Naive thymus-derived CD8-positive, alpha-beta T cell (primary cell): ENCODE results near the gene RALBP1. TPM values are rescaled to one million over a fixed set of nuclear protein-coding genes. Genes with fewer than 3 reads are reported as not detected.
A peak's percentile ranks its signal among the peaks of the same experiment; 100 is the strongest.

ENCODE experiments used
- ATAC-seq, 2 donors: fragments of 150-1000 bp; cut with Tn5 transposase in 1 of 2; sonication (Bioruptor Pico), chemical (Tn5 transposase) in 1 of 2; 1 replicate in 1 of 2; 2 replicates in 1 of 2; pipeline ENCODE4 v1.10.0; 2021; ENCODE audit warnings: mild to moderate bottlenecking in 2 of 2, moderate library complexity in 2 of 2
- POLR2A ChIA-PET: fragments of 350-600 bp; sonication (Branson Sonifier 250); formaldehyde crosslinking; loops from one replicate; lab custom pipeline; 2021; ENCODE audit warnings: antibody characterized with exemption; lab: Charles Lee
- DNase-seq, 10 donors: peaks; one replicate each; pipeline versions ENCODE4 v3.0.0 to v3.0.0-alpha.2; 2020 to 2022
- H3K27ac Mint-ChIP-seq, 10 donors: one replicate each; pipeline ENCODE4 v1.8.0; 2020 to 2022; ENCODE audit warnings: mild to moderate bottlenecking in 10 of 10, mixed read lengths in 10 of 10, moderate library complexity in 4 of 10, inconsistent platforms in 1 of 10
- H3K27me3 Mint-ChIP-seq, 5 donors: one replicate each; pipeline ENCODE4 v1.8.0; 2021 to 2022; ENCODE audit warnings: mixed read lengths in 5 of 5
- H3K36me3 Mint-ChIP-seq, 3 donors: one replicate each; pipeline ENCODE4 v1.8.0; 2020 to 2022; ENCODE audit warnings: mixed read lengths in 3 of 3, mild to moderate bottlenecking in 2 of 3, inconsistent platforms in 1 of 3
- H3K4me1 Mint-ChIP-seq, 4 donors: one replicate each; pipeline ENCODE4 v1.8.0; 2021 to 2022; ENCODE audit warnings: mixed read lengths in 4 of 4
- H3K4me3 Mint-ChIP-seq, 10 donors: one replicate each; pipeline ENCODE4 v1.8.0; 2020 to 2022; ENCODE audit warnings: mild to moderate bottlenecking in 10 of 10, mixed read lengths in 10 of 10, moderate library complexity in 6 of 10, inconsistent platforms in 1 of 10
- H3K9me3 Mint-ChIP-seq, 9 donors: one replicate each; pipeline ENCODE4 v1.8.0; 2020 to 2022; ENCODE audit warnings: mixed read lengths in 9 of 9, mild to moderate bottlenecking in 3 of 9, inconsistent platforms in 1 of 9, moderate library complexity in 1 of 9
- polyA plus RNA-seq, 3 donors: library from polyadenylated mRNA; unstranded; fragments of 300-500 nt; fragmentation: Illumina TruSeq; gene quantifications; one replicate each; pipeline ENCODE4 v1.2.3, GENCODE V29; 2021
- total RNA-seq, 8 experiments: library from RNA in 2 of 8; stranded (reverse) in 2 of 8; gene quantifications; one replicate each; pipeline ENCODE4 v1.2.3 and lab custom pipeline; 2021 to 2026

RALBP1 gene
- total and polyA plus RNA-seq, 5 experiments from 2014 or later, result 43.7 to 53.8 (median 46.7) TPM

GRCh38 chr18:9517869-9518268 lies 42.6 kb downstream of the RALBP1 start:
- Mint-ChIP-seq H3K27ac (no peak overlapping the region), H3K27me3 (no peaks in the 10 kb centered on the region), H3K4me1 (peaks cover 0 to 13% (median 6%) of the 10 kb centered on the region in 4 donors), H3K9me3 (no peaks in the 10 kb centered on the region), H3K4me3 (no peak overlapping the region), H3K36me3 (peaks cover 0 to 64% (median 19%) of the 10 kb centered on the region in 3 donors)
- POLR2A ChIA-PET, result no interaction called here
- ATAC-seq (no peak), DNase-seq (no peak)

- Mint-ChIP-seq H3K9me3 (no peaks in the 10 kb centered on the region), H3K27me3 (no peaks in the 10 kb centered on the region), H3K27ac (no peak overlapping the region), H3K4me1 (peaks cover 0 to 15% (median 6%) of the 10 kb centered on the region in 4 donors), H3K4me3 (no peak overlapping the region), H3K36me3 (peaks cover 0 to 64% (median 26%) of the 10 kb centered on the region in 3 donors)
- DNase-seq (no peak), ATAC-seq (no peak)
- POLR2A ChIA-PET, result no interaction called here
Observed at GRCh38 chr18:9519399-9519798, 44.1 kb downstream of the RALBP1 start.

- POLR2A ChIA-PET, result no interaction called here
- Mint-ChIP-seq H3K27ac (no peak overlapping the region), H3K4me3 (no peak overlapping the region), H3K27me3 (no peaks in the 10 kb centered on the region), H3K9me3 (no peaks in the 10 kb centered on the region), H3K4me1 (peaks cover 0 to 11% (median 5%) of the 10 kb centered on the region in 4 donors), H3K36me3 (peaks cover 0 to 71% (median 36%) of the 10 kb centered on the region in 3 donors)
- no peak for ATAC-seq
- DNase-seq, result no peak
Observed at GRCh38 chr18:9520666-9521065, 45.4 kb downstream of the RALBP1 start.

- POLR2A ChIA-PET, result no interaction called here
- peak overlapping the region in 1 of 10 donors; percentile 37 for H3K27ac Mint-ChIP-seq
- no peaks in the 10 kb centered on the region for H3K27me3 Mint-ChIP-seq
- H3K9me3 Mint-ChIP-seq, result no peaks in the 10 kb centered on the region
- peaks cover 0 to 76% (median 36%) of the 10 kb centered on the region in 3 donors for H3K36me3 Mint-ChIP-seq
- no peak overlapping the region for H3K4me3 Mint-ChIP-seq
- ATAC-seq (no peak), DNase-seq (no peak)
- H3K4me1 Mint-ChIP-seq, result peaks cover 0 to 9% (median 4%) of the 10 kb centered on the region in 4 donors
Observed at GRCh38 chr18:9521770-9522169, 46.5 kb downstream of the RALBP1 start.

- H3K4me1 Mint-ChIP-seq, result peaks cover 0 to 9% (median 4%) of the 10 kb centered on the region in 4 donors
- no peaks in the 10 kb centered on the region for H3K27me3 Mint-ChIP-seq
- no peak for ATAC-seq
- no peak overlapping the region for H3K27ac Mint-ChIP-seq
- POLR2A ChIA-PET, result no interaction called here
- DNase-seq, result no peak
- peaks cover 8 to 76% (median 41%) of the 10 kb centered on the region in 3 donors for H3K36me3 Mint-ChIP-seq
- peaks cover 0 to 8% (median 0%) of the 10 kb centered on the region in 9 donors for H3K9me3 Mint-ChIP-seq
- no peak overlapping the region for H3K4me3 Mint-ChIP-seq
Observed at GRCh38 chr18:9522952-9523351, 47.6 kb downstream of the RALBP1 start.

GRCh38 chr18:9526458-9526857 lies 51.1 kb downstream of the RALBP1 start:
- Mint-ChIP-seq H3K27me3 (no peaks in the 10 kb centered on the region), H3K4me1 (peaks cover 0 to 9% (median 2%) of the 10 kb centered on the region in 4 donors), H3K4me3 (no peak overlapping the region), H3K36me3 (peaks cover 8 to 90% (median 52%) of the 10 kb centered on the region in 3 donors), H3K9me3 (peaks cover 0 to 8% (median 0%) of the 10 kb centered on the region in 9 donors), H3K27ac (no peak overlapping the region)
- ATAC-seq, result no peak
- POLR2A ChIA-PET, result no interaction called here
- no peak for DNase-seq

GRCh38 chr18:9530226-9531009 lies 55.1 kb downstream of the RALBP1 start:
- Mint-ChIP-seq H3K27ac (peak overlapping the region in 1 of 10 donors; percentile 7), H3K36me3 (peaks cover 8 to 91% (median 37%) of the 10 kb centered on the region in 3 donors), H3K27me3 (no peaks in the 10 kb centered on the region), H3K4me1 (no peaks in the 10 kb centered on the region), H3K9me3 (peaks cover 0 to 8% (median 0%) of the 10 kb centered on the region in 9 donors), H3K4me3 (no peak overlapping the region)
- ATAC-seq, result no peak
- POLR2A ChIA-PET, result no interaction called here
- no peak for DNase-seq

GRCh38 chr18:9531791-9532410 lies 56.6 kb downstream of the RALBP1 start:
- H3K4me3 Mint-ChIP-seq, result no peak overlapping the region
- POLR2A ChIA-PET, result no interaction called here
- H3K4me1 Mint-ChIP-seq, result no peaks in the 10 kb centered on the region
- peak overlapping the region in 1 of 10 donors; percentile 37 for H3K27ac Mint-ChIP-seq
- peaks cover 0 to 8% (median 0%) of the 10 kb centered on the region in 9 donors for H3K9me3 Mint-ChIP-seq
- ATAC-seq, result no peak
- no peaks in the 10 kb centered on the region for H3K27me3 Mint-ChIP-seq
- peaks cover 13 to 92% (median 39%) of the 10 kb centered on the region in 3 donors for H3K36me3 Mint-ChIP-seq
- no peak for DNase-seq

GRCh38 chr18:9534844-9535243 lies 59.5 kb downstream of the RALBP1 start:
- Mint-ChIP-seq H3K4me3 (no peak overlapping the region), H3K27me3 (no peaks in the 10 kb centered on the region), H3K36me3 (peaks cover 5 to 89% (median 30%) of the 10 kb centered on the region in 3 donors), H3K27ac (no peak overlapping the region), H3K4me1 (no peaks in the 10 kb centered on the region), H3K9me3 (no peaks in the 10 kb centered on the region)
- POLR2A ChIA-PET, result no interaction called here
- no peak for ATAC-seq
- no peak for DNase-seq

GRCh38 chr18:9535430-9535991 lies 60.2 kb downstream of the RALBP1 start:
- ATAC-seq, result no peak
- DNase-seq, result no peak
- H3K27me3 Mint-ChIP-seq, result no peaks in the 10 kb centered on the region
- no peak overlapping the region for H3K27ac Mint-ChIP-seq
- no peaks in the 10 kb centered on the region for H3K4me1 Mint-ChIP-seq
- no peak overlapping the region for H3K4me3 Mint-ChIP-seq
- POLR2A ChIA-PET, result no interaction called here
- no peaks in the 10 kb centered on the region for H3K9me3 Mint-ChIP-seq
- peaks cover 10 to 84% (median 32%) of the 10 kb centered on the region in 3 donors for H3K36me3 Mint-ChIP-seq

- Mint-ChIP-seq H3K4me1 (no peaks in the 10 kb centered on the region), H3K36me3 (peaks cover 10 to 74% (median 30%) of the 10 kb centered on the region in 3 donors)
Observed at GRCh38 chr18:9536354-9537152, 61.2 kb downstream of the RALBP1 start.

GRCh38 chr18:9537677-9538076 lies 62.4 kb downstream of the RALBP1 start:
- POLR2A ChIA-PET, result no interaction called here
- ATAC-seq (no peak), DNase-seq (no peak)
- H3K27ac Mint-ChIP-seq, result no peak overlapping the region
- peaks cover 10 to 66% (median 31%) of the 10 kb centered on the region in 3 donors for H3K36me3 Mint-ChIP-seq
- no peak overlapping the region for H3K4me3 Mint-ChIP-seq
- no peaks in the 10 kb centered on the region for H3K9me3 Mint-ChIP-seq
- no peaks in the 10 kb centered on the region for H3K4me1 Mint-ChIP-seq
- H3K27me3 Mint-ChIP-seq, result no peaks in the 10 kb centered on the region

More at GRCh38 chr18:9536354-9537152, 61.2 kb downstream of the RALBP1 start:
- POLR2A ChIA-PET, result no interaction called here
- ATAC-seq, result no peak
- no peak overlapping the region for H3K4me3 Mint-ChIP-seq
- DNase-seq, result no peak
- no peaks in the 10 kb centered on the region for H3K9me3 Mint-ChIP-seq
- peak overlapping the region in 2 of 10 donors; percentile 18 to 26 for H3K27ac Mint-ChIP-seq
- no peaks in the 10 kb centered on the region for H3K27me3 Mint-ChIP-seq
